GM12878 (cell line): ENCODE data around the gene FOXB2.

Experiments used
- CEBPB ChIP-seq, 2 experiments: fragments of 150-350 bp in 1 of 2; IDR thresholded peaks; 2 replicates each; pipeline ENCODE4 v1.6.1; 2012 to 2014; ENCODE audit warnings: low read depth in 2 of 2, low read length in 2 of 2, borderline replicate concordance in 1 of 2, inconsistent platforms in 1 of 2
- CHD2 ChIP-seq: IDR thresholded peaks from 2 replicates; pipeline ENCODE4 v1.6.1; 2011; ENCODE audit warnings: low read depth, low read length, improper control_type of control experiment, borderline replicate concordance
- CREB1 ChIP-seq: IDR thresholded peaks from 2 replicates; pipeline ENCODE4 v1.6.1; 2012; ENCODE audit warnings: low read depth, mild to moderate bottlenecking, inconsistent platforms
- CREM ChIP-seq: IDR thresholded peaks from 2 replicates; pipeline ENCODE4 v1.6.1; 2014; ENCODE audit warnings: antibody characterized with exemption, low read depth
- CTCF ChIP-seq, 3 experiments: IDR thresholded peaks in 2 of 3; conservative IDR thresholded peaks in 1 of 3; 2 replicates each; pipeline ENCODE4 v1.5.1; 2011; ENCODE audit warnings: low read depth in 3 of 3, low read length in 3 of 3, mild to moderate bottlenecking in 3 of 3, control low read depth in 2 of 3, moderate library complexity in 2 of 3, inconsistent platforms in 1 of 3, mixed read lengths in 1 of 3; ENCODE audit not compliant: control insufficient read depth in 2 of 3, insufficient read depth in 1 of 3; ENCODE audit errors: extremely low read depth in 1 of 3
- EZH2 ChIP-seq: IDR thresholded peaks from 2 replicates; pipeline ENCODE4 v1.6.1; 2012; ENCODE audit warnings: low read depth, mild to moderate bottlenecking, control low read depth, inconsistent platforms, low read length, borderline replicate concordance; ENCODE audit not compliant: control insufficient read depth
- JUND ChIP-seq: IDR thresholded peaks from 2 replicates; pipeline ENCODE4 v1.6.1; 2012; ENCODE audit warnings: low read depth, mild to moderate bottlenecking, low read length, improper control_type of control experiment, moderate library complexity
- MXI1 ChIP-seq: fragments of 150-350 bp; IDR thresholded peaks from 2 replicates; pipeline ENCODE4 v1.6.1; 2011; ENCODE audit warnings: low read depth, mild to moderate bottlenecking, inconsistent platforms, low read length, improper control_type of control experiment
- POLR2A ChIP-seq: IDR thresholded peaks from 2 replicates; pipeline ENCODE4 v1.6.1; 2011; ENCODE audit warnings: low read depth, mild to moderate bottlenecking, low read length
- POLR2AphosphoS5 ChIP-seq: IDR thresholded peaks from 2 replicates; pipeline ENCODE4 v1.6.1; 2011; ENCODE audit warnings: mild to moderate bottlenecking, low read length, inconsistent platforms
- SRF ChIP-seq, 2 experiments: IDR thresholded peaks; 2 replicates each; pipeline ENCODE4 v1.6.1; 2011; ENCODE audit warnings: low read depth in 2 of 2, low read length in 2 of 2, mild to moderate bottlenecking in 1 of 2, moderate library complexity in 1 of 2
- ZNF384 ChIP-seq: IDR thresholded peaks from 2 replicates; pipeline ENCODE4 v1.6.1; 2012; ENCODE audit warnings: low read depth, mild to moderate bottlenecking, low read length, improper control_type of control experiment, borderline replicate concordance
- TF ChIP-seq, protein P1 (sequence below): IDR thresholded peaks from 2 replicates; pipeline ENCODE4 v1.6.1; 2012; ENCODE audit warnings: low read depth, low read length, improper control_type of control experiment

DNA sequence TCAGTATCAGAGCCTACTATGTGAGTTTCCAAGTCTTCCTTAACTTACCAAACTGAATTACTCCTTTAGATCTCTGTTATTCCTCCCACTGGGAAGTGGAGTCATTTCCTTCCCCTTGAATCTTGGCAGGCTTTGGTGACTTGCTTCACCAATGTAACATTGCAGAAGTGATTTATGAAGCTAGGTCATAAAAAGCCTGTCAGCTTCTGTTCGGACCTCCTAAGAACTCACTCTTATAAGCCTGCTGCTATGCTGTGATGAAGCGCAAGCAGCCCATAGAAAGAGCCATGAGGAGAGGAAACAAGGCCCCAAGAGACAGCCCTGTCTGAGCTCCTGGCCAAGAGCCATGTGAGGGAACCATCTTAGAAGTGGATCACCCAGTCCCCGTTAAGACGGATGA is 14.2 kb upstream of the FOXB2 start:
- TF ChIP-seq EZH2 (no peak), JUND (no peak), POLR2AphosphoS5 (no peak), POLR2A (no peak), SRF (IDR thresholded peaks at IDR 0.05; ENCODE audit: low read depth in 2 of 2, low read length in 2 of 2) (no peak), CTCF (IDR thresholded peaks at IDR 0.05 in 2 of 3, conservative IDR thresholded peaks at IDR 0.05 in 1 of 3; ENCODE audit: control insufficient read depth in 2 of 3, extremely low read depth in 1 of 3, insufficient read depth in 1 of 3, low read depth in 3 of 3, low read length in 3 of 3) (no peak), CEBPB (IDR thresholded peaks at IDR 0.05; ENCODE audit: borderline replicate concordance in 1 of 2, low read depth in 2 of 2, low read length in 2 of 2) (no peak), CREB1 (no peak), CREM (no peak), ZNF384 (no peak), CHD2 (no peak), MXI1 (no peak)
- TF ChIP-seq, protein P1, sequence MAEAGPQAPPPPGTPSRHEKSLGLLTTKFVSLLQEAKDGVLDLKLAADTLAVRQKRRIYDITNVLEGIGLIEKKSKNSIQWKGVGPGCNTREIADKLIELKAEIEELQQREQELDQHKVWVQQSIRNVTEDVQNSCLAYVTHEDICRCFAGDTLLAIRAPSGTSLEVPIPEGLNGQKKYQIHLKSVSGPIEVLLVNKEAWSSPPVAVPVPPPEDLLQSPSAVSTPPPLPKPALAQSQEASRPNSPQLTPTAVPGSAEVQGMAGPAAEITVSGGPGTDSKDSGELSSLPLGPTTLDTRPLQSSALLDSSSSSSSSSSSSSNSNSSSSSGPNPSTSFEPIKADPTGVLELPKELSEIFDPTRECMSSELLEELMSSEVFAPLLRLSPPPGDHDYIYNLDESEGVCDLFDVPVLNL = no peak
